Trophoblast cell (in vitro differentiated cells and primary cell): ENCODE results near the gene STAB1.

Source experiments
- DNase-seq, 2 donors: peaks; one replicate each; pipeline ENCODE4 v3.0.0-alpha.2; 2016
- H2AFZ ChIP-seq: 2 replicates; pipeline ENCODE4 v1.6.1; 2013; ENCODE audit warnings: low read length, moderate library complexity, mild to moderate bottlenecking; ENCODE audit not compliant: insufficient read depth, poor library complexity
- H2AK5ac ChIP-seq: 2 replicates; pipeline ENCODE4 v1.6.1; 2013; ENCODE audit warnings: mild to moderate bottlenecking, low read length
- H2BK120ac ChIP-seq: 2 replicates; pipeline ENCODE4 v1.6.1; 2013; ENCODE audit warnings: low read length, mild to moderate bottlenecking, moderate library complexity; ENCODE audit not compliant: insufficient read depth, poor library complexity
- H2BK12ac ChIP-seq: 2 replicates; pipeline ENCODE4 v1.6.1; 2013; ENCODE audit warnings: mild to moderate bottlenecking, low read length, moderate library complexity
- H2BK5ac ChIP-seq: 2 replicates; pipeline ENCODE4 v1.6.1; 2013; ENCODE audit warnings: low read length, low read depth, moderate library complexity, mild to moderate bottlenecking; ENCODE audit not compliant: poor library complexity
- H3K14ac ChIP-seq: 2 replicates; pipeline ENCODE4 v1.6.1; 2013; ENCODE audit warnings: mild to moderate bottlenecking, low read length
- H3K18ac ChIP-seq: 2 replicates; pipeline ENCODE4 v1.6.1; 2013; ENCODE audit warnings: mild to moderate bottlenecking, low read length
- H3K23ac ChIP-seq: 2 replicates; pipeline ENCODE4 v1.6.1; 2013; ENCODE audit warnings: low read length
- H3K27ac ChIP-seq: 2 replicates; pipeline ENCODE4 v1.5.1; 2013; ENCODE audit warnings: low read depth, mild to moderate bottlenecking, inconsistent platforms, low read length, moderate library complexity
- H3K27me3 ChIP-seq: 2 replicates; pipeline ENCODE4 v1.6.1; 2013; ENCODE audit warnings: inconsistent platforms, mild to moderate bottlenecking, low read length, moderate library complexity; ENCODE audit not compliant: insufficient read depth
- H3K36me3 ChIP-seq, 2 experiments: 1 replicate in 1 of 2; 2 replicates in 1 of 2; pipeline ENCODE4 v1.6.1; 2013; ENCODE audit warnings: low read length in 2 of 2, mild to moderate bottlenecking in 2 of 2, moderate library complexity in 1 of 2; ENCODE audit not compliant: insufficient read depth in 2 of 2, control insufficient read depth in 1 of 2
- H3K4ac ChIP-seq: 2 replicates; pipeline ENCODE4 v1.6.1; 2013; ENCODE audit warnings: low read depth, mild to moderate bottlenecking, low read length, moderate library complexity
- H3K4me1 ChIP-seq, 2 experiments: 1 replicate in 1 of 2; 2 replicates in 1 of 2; pipeline ENCODE4 v1.6.1; 2013; ENCODE audit warnings: low read length in 2 of 2, mild to moderate bottlenecking in 2 of 2, moderate library complexity in 1 of 2; ENCODE audit not compliant: insufficient read depth in 2 of 2, control insufficient read depth in 1 of 2
- H3K4me2 ChIP-seq: 2 replicates; pipeline ENCODE4 v1.6.1; 2013; ENCODE audit warnings: inconsistent platforms, mild to moderate bottlenecking, low read length, moderate library complexity
- H3K4me3 ChIP-seq: 2 replicates; pipeline ENCODE4 v1.5.1; 2013; ENCODE audit warnings: mild to moderate bottlenecking, low read depth, low read length, inconsistent platforms
- H3K79me1 ChIP-seq: one replicate; pipeline ENCODE4 v1.6.1; 2013; ENCODE audit warnings: low read length
- H3K79me2 ChIP-seq: 2 replicates; pipeline ENCODE4 v1.6.1; 2013; ENCODE audit warnings: low read length, mild to moderate bottlenecking; ENCODE audit not compliant: control insufficient read depth, insufficient read depth, poor library complexity
- H3K9ac ChIP-seq: 2 replicates; pipeline ENCODE4 v1.6.1; 2013; ENCODE audit warnings: mild to moderate bottlenecking, low read length
- H3K9me3 ChIP-seq: 2 replicates; pipeline ENCODE4 v1.6.1; 2013; ENCODE audit warnings: low read depth, mild to moderate bottlenecking, control low read depth, inconsistent platforms, low read length; ENCODE audit not compliant: insufficient read depth
- H4K12ac ChIP-seq: 2 replicates; pipeline ENCODE4 v1.6.1; 2013; ENCODE audit warnings: low read depth, mild to moderate bottlenecking, low read length, moderate library complexity
- H4K8ac ChIP-seq: 2 replicates; pipeline ENCODE4 v1.6.1; 2013; ENCODE audit warnings: low read depth, mild to moderate bottlenecking, low read length, moderate library complexity
- H4K91ac ChIP-seq: one replicate; pipeline ENCODE4 v1.6.1; 2013; ENCODE audit warnings: low read depth, mild to moderate bottlenecking, low read length, moderate library complexity
- whole genome bisulfite sequencing: extraction: QIAGEN DNeasy Blood & Tissue Kit; methylation state at CpG from one replicate; pipeline ENCODE4 v1.1.7; 2013; ENCODE audit warnings: missing lambda C conversion rate; ENCODE audit not compliant: insufficient read length, insufficient coverage; ENCODE audit errors: extremely low coverage; 5-methylcytosine and 5-hydroxymethylcytosine counted together

Gene STAB1

GRCh38 chr3:52532838-52533622, 37.9 kb downstream of the STAB1 start:
- H3K79me1 ChIP-seq = peaks cover 26% of the 10 kb centered on the region
- peaks cover 46 to 52% of the 10 kb centered on the region in 2 experiments for H3K4me1 ChIP-seq
- peak overlapping the region; percentile 89 for H3K14ac ChIP-seq
- H2AK5ac ChIP-seq = peak overlapping the region; percentile 71
- H3K4me3 ChIP-seq = peak overlapping the region; percentile 83
- peaks cover 18 to 20% of the 10 kb centered on the region in 2 experiments for H3K36me3 ChIP-seq
- peak overlapping the region; percentile 32 for H3K4ac ChIP-seq
- H3K9me3 ChIP-seq = peaks cover 2% of the 10 kb centered on the region
- peak overlapping the region; percentile 25 for H2BK12ac ChIP-seq
- peak overlapping the region; percentile 78 for H4K8ac ChIP-seq
- no peaks in the 10 kb centered on the region for H3K27me3 ChIP-seq
- peak in 1 of 2 donors; percentile 25 for DNase-seq
- H3K9ac ChIP-seq = peak overlapping the region; percentile 64
- H3K23ac ChIP-seq = no peak overlapping the region
- H3K4me2 ChIP-seq = peak overlapping the region; percentile 82
- WGBS = no CpG with 5 or more reads among the region's 78 CpGs
- H3K79me2 ChIP-seq = peaks cover 39% of the 10 kb centered on the region
- H3K18ac ChIP-seq = peak overlapping the region; percentile 96
- H4K12ac ChIP-seq = peak overlapping the region; percentile 61
- peak overlapping the region; percentile 65 for H2BK120ac ChIP-seq
- H3K27ac ChIP-seq = peak overlapping the region; percentile 12
- H2BK5ac ChIP-seq = peak overlapping the region; percentile 59
- peak overlapping the region; percentile 77 for H2AFZ ChIP-seq
- peak overlapping the region; percentile 93 for H4K91ac ChIP-seq

GRCh38 chr3:52533623-52534280, 38.6 kb downstream of the STAB1 start, which contains the start of gene NT5DC2:
TSS of gene NT5DC2 (minus strand) at chr3:52533857. CDS start at chr3:52533737, 120 bp downstream.
- Histone ChIP-seq H3K18ac (peak within 1 kb of the TSS; percentile 96), H3K4ac (peak within 1 kb of the TSS; percentile 82), H3K9ac (peak within 1 kb of the TSS; percentile 64), H3K27me3 (no peaks in the 10 kb centered on the region), H3K36me3 (peaks cover 11 to 13% of the 10 kb centered on the region in 2 experiments), H3K23ac (no peak within 1 kb of the TSS), H4K91ac (peak within 1 kb of the TSS; percentile 93), H4K8ac (peak within 1 kb of the TSS; percentile 92), H3K14ac (peak within 1 kb of the TSS; percentile 89), H2BK5ac (peak within 1 kb of the TSS; percentile 59), H2BK120ac (peak within 1 kb of the TSS; percentile 65), H3K4me1 (peaks cover 42 to 48% of the 10 kb centered on the region in 2 experiments), H2AFZ (peak within 1 kb of the TSS; percentile 77), H3K4me2 (peak within 1 kb of the TSS; percentile 82), H3K79me2 (peaks cover 39% of the 10 kb centered on the region), H3K79me1 (peaks cover 26% of the 10 kb centered on the region), H3K4me3 (peak within 1 kb of the TSS; percentile 83), H2AK5ac (peak within 1 kb of the TSS; percentile 71), H3K27ac (peak within 1 kb of the TSS; percentile 12), H2BK12ac (peak within 1 kb of the TSS; percentile 25), H3K9me3 (peaks cover 2% of the 10 kb centered on the region), H4K12ac (peak within 1 kb of the TSS; percentile 81)
- peak; percentile 32 to 69 for DNase-seq
- no CpG with 5 or more reads among the region's 91 CpGs for WGBS

GRCh38 chr3:52534281-52535183, 39.4 kb downstream of the STAB1 start:
- Histone ChIP-seq H3K9me3 (peaks cover 2% of the 10 kb centered on the region), H3K79me1 (peaks cover 26% of the 10 kb centered on the region), H2BK5ac (peak overlapping the region; percentile 14), H3K27ac (peak overlapping the region; percentile 10), H3K9ac (peak overlapping the region; percentile 25), H2AFZ (peak overlapping the region; percentile 70), H3K18ac (peak overlapping the region; percentile 21), H4K91ac (peak overlapping the region; percentile 64), H3K27me3 (no peaks in the 10 kb centered on the region), H3K4me1 (peaks cover 45 to 50% of the 10 kb centered on the region in 2 experiments), H3K23ac (no peak overlapping the region), H3K4me3 (peak overlapping the region; percentile 46), H2BK12ac (peak overlapping the region; percentile 12), H3K79me2 (peaks cover 39% of the 10 kb centered on the region), H4K8ac (peak overlapping the region; percentile 92), H2BK120ac (peak overlapping the region; percentile 12), H3K36me3 (peaks cover 11 to 12% of the 10 kb centered on the region in 2 experiments), H3K14ac (peak overlapping the region; percentile 26), H3K4me2 (peak overlapping the region; percentile 52), H3K4ac (peak overlapping the region; percentile 82), H2AK5ac (peak overlapping the region; percentile 47), H4K12ac (peak overlapping the region; percentile 81)
- DNase-seq = peak; percentile 22 to 63
- WGBS = no CpG with 5 or more reads among the region's 57 CpGs
